ENCODE measurements around the gene NDUFS1. TPM values are rescaled to one million over a fixed set of nuclear protein-coding genes. Genes with fewer than 3 reads are reported as not detected.
"Not testable (repeated sequence)": the region's sequence is repeated elsewhere in the genome, so short reads cannot be mapped to it uniquely, and the experiment has no call there.

The NDUFS1 gene
- total and polyA plus RNA-seq, 12 donors, result 15.1 to 241 (median 175) TPM

- no peak for TF ChIP-seq CTCF (IDR thresholded peaks at IDR 0.05)
- no peak for TF ChIP-seq POLR2A (IDR thresholded peaks at IDR 0.05)
- 79 to 88% (median 84%) methylated on average over 2 of the region's 2 CpGs for WGBS, 4 donors
These were observed 30.9 kb upstream of the NDUFS1 start for GRCh38 chr2:206190111-206190510.

GRCh38 chr2:206189691-206190090, 30.4 kb upstream of the NDUFS1 start:
- Histone ChIP-seq H3K4me1 (replicated peaks in 1 of 2) (no peaks in the 10 kb centered on the region), H3K27me3 (no peaks in the 10 kb centered on the region), H3K36me3 (replicated peaks in 1 of 2) (no peaks in the 10 kb centered on the region), H3K9me3 (replicated peaks in 1 of 3) (no peaks in the 10 kb centered on the region), H3K4me3 (no peak overlapping the region), H3K27ac (no peak overlapping the region)
- WGBS, 4 donors, result 74 to 85% (median 78%) methylated on average over 3 of the region's 3 CpGs
- TF ChIP-seq CTCF (IDR thresholded peaks at IDR 0.05) (no peak), POLR2A (IDR thresholded peaks at IDR 0.05) (no peak)
- no peak for DNase-seq
- intact Hi-C loops (cut with DNase I), result no loop called here

More at GRCh38 chr2:206190111-206190510, 30.9 kb upstream of the NDUFS1 start:
- Histone ChIP-seq H3K4me3 (no peak overlapping the region), H3K4me1 (replicated peaks in 1 of 2) (no peaks in the 10 kb centered on the region), H3K27ac (no peak overlapping the region), H3K27me3 (no peaks in the 10 kb centered on the region), H3K9me3 (replicated peaks in 1 of 3) (no peaks in the 10 kb centered on the region), H3K36me3 (replicated peaks in 1 of 2) (no peaks in the 10 kb centered on the region)
- intact Hi-C loops (cut with DNase I), result no loop called here
- no peak for DNase-seq

GRCh38 chr2:206181526-206181925, 22.3 kb upstream of the NDUFS1 start:
- DNase-seq; H3K4me3 ChIP-seq; intact Hi-C loops (cut with DNase I); H3K27ac ChIP-seq; H3K27me3 ChIP-seq; H3K4me1 ChIP-seq (replicated peaks in 1 of 2); H3K9me3 ChIP-seq (replicated peaks in 1 of 3); H3K36me3 ChIP-seq (replicated peaks in 1 of 2): not testable (repeated sequence)
- WGBS, 4 donors, result 79 to 86% (median 82%) methylated on average over 6 of the region's 6 CpGs

- H3K27me3 ChIP-seq, result no peaks in the 10 kb centered on the region
- WGBS, 4 donors, result 44 to 73% (median 63%) methylated on average over 3 of the region's 3 CpGs
- intact Hi-C loops (cut with DNase I), result loop anchor here in 1 of 2 donors (5.0 kb wide), 1 partner anchor 80 kb away; no protein-coding TSS in a partner anchor
- no peaks in the 10 kb centered on the region for H3K9me3 ChIP-seq (replicated peaks in 1 of 3)
- H3K4me3 ChIP-seq, result no peak overlapping the region
- no peaks in the 10 kb centered on the region for H3K36me3 ChIP-seq (replicated peaks in 1 of 2)
- no peaks in the 10 kb centered on the region for H3K4me1 ChIP-seq (replicated peaks in 1 of 2)
- TF ChIP-seq CTCF (IDR thresholded peaks at IDR 0.05), result no peak
- peak overlapping the region in 1 of 5 donors; percentile 58 for H3K27ac ChIP-seq
- DNase-seq, result no peak
These were observed 17.7 kb upstream of the NDUFS1 start for GRCh38 chr2:206176901-206177300.

- peak overlapping the region in 1 of 5 donors; percentile 58 for H3K27ac ChIP-seq
- H3K9me3 ChIP-seq (replicated peaks in 1 of 3), result no peaks in the 10 kb centered on the region
- no peaks in the 10 kb centered on the region for H3K36me3 ChIP-seq (replicated peaks in 1 of 2)
- TF ChIP-seq CTCF (IDR thresholded peaks at IDR 0.05), result no peak
- TF ChIP-seq POLR2A (IDR thresholded peaks at IDR 0.05), result no peak
- WGBS, 4 donors, result 86 to 95% (median 89%) methylated on average over 2 of the region's 2 CpGs
- no peaks in the 10 kb centered on the region for H3K27me3 ChIP-seq
- no peaks in the 10 kb centered on the region for H3K4me1 ChIP-seq (replicated peaks in 1 of 2)
- DNase-seq, result no peak
- H3K4me3 ChIP-seq, result no peak overlapping the region
- intact Hi-C loops (cut with DNase I), result loop anchor here in 1 of 2 donors (5.0 kb wide), 1 partner anchor 81 kb away; no protein-coding TSS in a partner anchor
These were observed 16.9 kb upstream of the NDUFS1 start for GRCh38 chr2:206176121-206176520.
